ENCODE measurements around the gene NHSL2. TPM values are rescaled to one million over a fixed set of nuclear protein-coding genes. Genes with fewer than 3 reads are reported as not detected.

The NHSL2 gene
- total and polyA plus RNA-seq, 8 donors = 0.59 to 3.9 (median 0.95) TPM

DNA sequence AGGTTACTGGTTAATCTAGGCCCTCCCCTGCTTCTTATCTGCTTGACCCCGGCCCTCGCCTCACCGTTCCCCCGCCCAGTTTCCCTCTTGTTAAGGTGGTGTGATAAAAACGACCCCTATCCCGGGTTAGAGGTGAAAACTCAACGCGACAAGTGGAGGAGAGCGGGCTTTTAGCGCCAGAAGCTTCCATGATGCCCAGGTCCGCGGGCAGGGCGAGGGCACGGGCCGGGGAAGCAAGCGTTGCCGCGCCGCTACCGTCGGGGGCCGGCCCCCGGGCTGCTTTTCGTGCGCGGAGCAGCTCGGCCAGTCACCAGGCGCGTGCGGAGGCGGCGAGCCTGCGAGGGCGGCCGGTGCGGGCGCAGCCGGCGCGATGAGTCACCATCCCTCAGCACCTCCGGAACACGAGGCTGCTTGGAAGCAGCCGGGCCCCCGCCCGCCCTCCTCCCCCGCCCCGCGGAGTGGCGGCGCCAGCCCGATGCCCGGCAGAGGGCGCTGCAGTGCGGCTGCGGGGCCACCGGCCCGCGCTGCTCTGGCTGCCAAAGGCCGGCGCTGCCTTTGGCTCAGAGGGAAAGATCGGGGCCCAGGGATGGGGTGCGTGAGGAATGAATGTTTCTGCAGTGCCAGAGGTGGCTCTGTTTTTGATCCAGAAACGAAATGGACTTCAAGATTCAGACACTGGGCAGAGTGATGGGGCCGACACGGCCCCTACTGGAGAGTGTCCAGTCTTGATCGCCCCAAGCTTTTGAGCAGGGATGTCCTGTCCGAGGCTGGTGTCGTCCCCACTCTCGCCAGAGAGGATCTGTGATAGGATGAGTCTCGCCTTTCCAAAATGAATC lies 107.8 kb downstream of the NHSL2 start:
- no peak for FAIRE-seq
- H3K36me3 ChIP-seq = no peaks in the 10 kb centered on the region
- peak overlapping the region in 1 of 4 donors; percentile 47 for H3K27ac ChIP-seq
- H3K4me3 ChIP-seq = peak overlapping the region in 1 of 4 donors; percentile 18
- no peaks in the 10 kb centered on the region for H3K9me3 ChIP-seq
- ATAC-seq = peak; percentile 97 to 99 (median 98)
- intact Hi-C loops (cut with DNase I) = no loop called here
- no peaks in the 10 kb centered on the region for H3K4me1 ChIP-seq
- peak; percentile 75 to 93 (median 89) for DNase-seq
- H3K27me3 ChIP-seq = peaks cover 0 to 4% (median 2%) of the 10 kb centered on the region in 4 donors
- TF ChIP-seq, protein P1, sequence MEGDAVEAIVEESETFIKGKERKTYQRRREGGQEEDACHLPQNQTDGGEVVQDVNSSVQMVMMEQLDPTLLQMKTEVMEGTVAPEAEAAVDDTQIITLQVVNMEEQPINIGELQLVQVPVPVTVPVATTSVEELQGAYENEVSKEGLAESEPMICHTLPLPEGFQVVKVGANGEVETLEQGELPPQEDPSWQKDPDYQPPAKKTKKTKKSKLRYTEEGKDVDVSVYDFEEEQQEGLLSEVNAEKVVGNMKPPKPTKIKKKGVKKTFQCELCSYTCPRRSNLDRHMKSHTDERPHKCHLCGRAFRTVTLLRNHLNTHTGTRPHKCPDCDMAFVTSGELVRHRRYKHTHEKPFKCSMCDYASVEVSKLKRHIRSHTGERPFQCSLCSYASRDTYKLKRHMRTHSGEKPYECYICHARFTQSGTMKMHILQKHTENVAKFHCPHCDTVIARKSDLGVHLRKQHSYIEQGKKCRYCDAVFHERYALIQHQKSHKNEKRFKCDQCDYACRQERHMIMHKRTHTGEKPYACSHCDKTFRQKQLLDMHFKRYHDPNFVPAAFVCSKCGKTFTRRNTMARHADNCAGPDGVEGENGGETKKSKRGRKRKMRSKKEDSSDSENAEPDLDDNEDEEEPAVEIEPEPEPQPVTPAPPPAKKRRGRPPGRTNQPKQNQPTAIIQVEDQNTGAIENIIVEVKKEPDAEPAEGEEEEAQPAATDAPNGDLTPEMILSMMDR (IDR thresholded peaks at IDR 0.05) = peak; percentile 67 to 78 (median 70)
- WGBS, 2 donors = 4 to 22% methylated on average over 45 to 70 of the region's 70 CpGs

DNA sequence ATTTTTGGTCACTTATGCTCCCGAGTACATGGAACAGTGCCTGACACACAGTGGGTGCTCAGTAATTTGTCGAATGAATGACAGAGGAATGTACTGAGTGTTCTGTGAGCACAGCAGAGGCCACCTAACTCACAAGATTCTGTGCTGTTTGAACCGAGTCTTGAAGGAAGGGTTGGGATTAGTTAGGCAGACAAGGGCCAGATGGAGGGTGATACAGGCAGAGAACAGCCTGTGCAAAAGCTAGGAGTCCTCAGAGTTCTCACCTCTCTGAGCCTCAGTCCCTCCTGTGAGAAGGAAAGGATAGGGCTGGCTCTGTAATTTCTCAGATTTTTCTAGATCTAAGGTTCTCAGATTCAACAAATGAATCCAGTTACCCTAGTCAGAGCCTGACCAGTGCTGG lies 108.8 kb downstream of the NHSL2 start:
- no peak overlapping the region for H3K4me3 ChIP-seq
- peaks cover 0 to 3% (median under 1%) of the 10 kb centered on the region in 4 donors for H3K27me3 ChIP-seq
- 60 to 74% methylated on average over 3 of the region's 3 CpGs for WGBS, 2 donors
- DNase-seq = peak in 1 of 6 donors; percentile 1
- no peak for FAIRE-seq
- H3K4me1 ChIP-seq = no peaks in the 10 kb centered on the region
- H3K36me3 ChIP-seq = no peaks in the 10 kb centered on the region
- intact Hi-C loops (cut with DNase I) = no loop called here
- no peak for ATAC-seq
- no peaks in the 10 kb centered on the region for H3K9me3 ChIP-seq
- H3K27ac ChIP-seq = no peak overlapping the region
- TF ChIP-seq, protein P1 (IDR thresholded peaks at IDR 0.05) = no peak

- no peaks in the 10 kb centered on the region for H3K27me3 ChIP-seq
- DNase-seq (no peak), FAIRE-seq (no peak), ATAC-seq (no peak)
- intact Hi-C loops (cut with DNase I) = loop anchor here in 1 of 3 donors (10.0 kb wide), 1 partner anchor 105 kb away; no protein-coding TSS in a partner anchor
- H3K4me1 ChIP-seq = no peaks in the 10 kb centered on the region
- no peaks in the 10 kb centered on the region for H3K9me3 ChIP-seq
- H3K4me3 ChIP-seq = no peak overlapping the region
- no peaks in the 10 kb centered on the region for H3K36me3 ChIP-seq
- WGBS, 2 donors = 63 to 64% methylated on average over 3 of the region's 3 CpGs
- H3K27ac ChIP-seq = no peak overlapping the region
- TF ChIP-seq, protein P1 (IDR thresholded peaks at IDR 0.05) = no peak
Observed at GRCh38 chrX:72020204-72020603, 109.6 kb downstream of the NHSL2 start.

DNA sequence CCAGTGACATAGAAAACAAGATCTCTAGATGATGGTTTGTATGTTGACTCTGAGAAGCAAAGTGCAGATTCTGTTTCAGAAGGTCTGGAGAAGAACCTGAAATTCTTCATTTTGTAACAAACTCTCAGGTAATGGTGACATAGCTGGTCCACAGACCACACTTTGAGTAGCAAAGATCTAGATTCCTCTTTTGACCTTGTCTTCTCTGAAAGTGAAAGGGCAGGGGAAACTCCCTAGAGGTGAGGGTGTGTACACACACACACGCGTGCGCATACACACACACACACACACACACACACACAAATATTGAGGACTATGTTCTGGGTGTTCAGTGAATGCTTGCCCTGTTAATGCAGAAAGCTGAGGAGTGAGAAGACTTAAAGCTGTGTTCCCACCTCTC lies 110.1 kb downstream of the NHSL2 start:
- intact Hi-C loops (cut with DNase I) = loop anchor here in 1 of 3 donors (10.0 kb wide), 1 partner anchor 104 kb away; no protein-coding TSS in a partner anchor
- FAIRE-seq = no peak
- DNase-seq = no peak
- H3K4me1 ChIP-seq = no peaks in the 10 kb centered on the region
- no peaks in the 10 kb centered on the region for H3K36me3 ChIP-seq
- TF ChIP-seq, protein P1 (IDR thresholded peaks at IDR 0.05) = no peak
- H3K9me3 ChIP-seq = no peaks in the 10 kb centered on the region
- no peak overlapping the region for H3K4me3 ChIP-seq
- no peak for ATAC-seq
- no peak overlapping the region for H3K27ac ChIP-seq
- peaks cover 0 to 2% (median 0%) of the 10 kb centered on the region in 4 donors for H3K27me3 ChIP-seq
- WGBS, 2 donors = 77 to 90% methylated on average over 3 of the region's 3 CpGs

DNA sequence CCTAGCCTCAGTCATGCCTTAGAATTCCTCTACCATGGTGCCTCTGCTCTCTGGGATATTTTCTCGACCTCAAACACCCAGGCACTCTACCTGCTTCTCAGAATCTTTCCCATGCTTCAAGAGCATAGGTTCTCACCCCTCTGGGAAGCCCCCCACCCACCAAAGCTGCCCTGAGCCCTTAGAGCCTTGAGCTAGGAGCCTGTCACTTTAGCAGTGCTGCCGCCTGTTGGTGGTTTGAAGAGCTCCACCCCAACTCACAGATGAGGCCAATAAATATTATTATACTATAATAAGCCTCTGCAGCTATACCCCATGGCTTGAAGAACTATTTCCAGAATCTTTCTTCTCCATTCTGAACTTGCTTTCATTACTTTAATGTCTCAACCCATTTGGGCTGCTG lies 111.3 kb downstream of the NHSL2 start:
- H3K27me3 ChIP-seq = peaks cover 0 to 5% (median 0%) of the 10 kb centered on the region in 4 donors
- DNase-seq = no peak
- no peak overlapping the region for H3K4me3 ChIP-seq
- H3K27ac ChIP-seq = no peak overlapping the region
- intact Hi-C loops (cut with DNase I) = loop anchor here in 1 of 3 donors (10.0 kb wide), 1 partner anchor 103 kb away; no protein-coding TSS in a partner anchor
- no peak for FAIRE-seq
- ATAC-seq = no peak
- no peaks in the 10 kb centered on the region for H3K36me3 ChIP-seq
- TF ChIP-seq, protein P1 (IDR thresholded peaks at IDR 0.05) = peak in 1 of 4 donors; percentile 15
- 40 to 42% methylated on average over 2 of the region's 2 CpGs for WGBS, 2 donors
- H3K4me1 ChIP-seq = no peaks in the 10 kb centered on the region
- H3K9me3 ChIP-seq = no peaks in the 10 kb centered on the region

All from pancreas (tissue), 10 donors.